Left hindlimb (tissue), 1 donor: ENCODE results near the gene ZNF674.

ENCODE experiments used
- DNase-seq: peaks from one replicate; pipeline ENCODE4 v3.0.0-alpha.2; 2018

ZNF674 gene

DNA sequence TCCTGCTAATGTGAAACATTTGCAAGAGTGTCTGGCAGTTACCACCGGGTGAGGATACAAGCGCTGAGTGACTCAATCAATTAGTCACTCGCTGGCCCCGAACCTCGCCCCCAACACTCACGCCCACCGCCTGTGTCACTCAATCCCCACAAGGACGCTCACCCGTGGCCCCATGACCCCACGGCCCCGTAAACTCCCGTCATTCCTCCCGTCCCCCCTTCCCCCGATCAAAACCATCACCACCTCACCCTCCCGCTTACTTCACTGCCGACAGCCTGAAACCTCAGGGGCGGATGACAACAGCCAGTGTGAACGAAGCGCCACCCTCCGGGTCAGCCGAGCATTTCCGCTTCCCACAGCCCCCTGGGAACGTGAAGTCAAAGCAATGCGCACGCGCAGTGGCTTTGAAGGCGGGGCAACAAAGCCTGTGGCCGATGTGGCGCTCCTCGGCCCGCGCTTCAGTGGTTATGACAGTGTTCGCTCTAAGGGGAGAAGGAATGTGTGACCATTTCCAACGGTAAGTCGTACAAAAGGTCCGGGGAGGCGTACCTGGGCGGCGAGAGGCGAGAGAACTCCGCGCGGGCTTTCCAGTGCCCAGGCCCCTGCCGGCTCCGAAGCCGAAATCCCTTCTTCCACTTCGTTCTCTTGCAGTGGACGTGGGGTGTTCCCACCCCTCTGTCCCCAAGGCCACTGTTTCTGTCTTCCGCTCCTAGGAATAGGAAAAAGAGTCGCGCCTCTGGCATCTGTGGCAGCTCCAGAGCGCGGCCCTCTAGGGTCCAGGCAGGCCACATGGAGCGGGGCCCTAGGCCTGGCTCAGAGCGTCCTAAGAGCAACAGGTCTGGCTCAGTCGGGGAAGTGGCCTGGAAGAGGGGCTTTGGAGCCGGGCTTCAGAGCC is at the start of gene ZNF674:
ZNF674 (minus strand) TSS at position 311 of the 895 bp plus-strand sequence. CDS start 3,334 bp downstream, outside the sequence.
- peak; percentile 90 for DNase-seq

DNA sequence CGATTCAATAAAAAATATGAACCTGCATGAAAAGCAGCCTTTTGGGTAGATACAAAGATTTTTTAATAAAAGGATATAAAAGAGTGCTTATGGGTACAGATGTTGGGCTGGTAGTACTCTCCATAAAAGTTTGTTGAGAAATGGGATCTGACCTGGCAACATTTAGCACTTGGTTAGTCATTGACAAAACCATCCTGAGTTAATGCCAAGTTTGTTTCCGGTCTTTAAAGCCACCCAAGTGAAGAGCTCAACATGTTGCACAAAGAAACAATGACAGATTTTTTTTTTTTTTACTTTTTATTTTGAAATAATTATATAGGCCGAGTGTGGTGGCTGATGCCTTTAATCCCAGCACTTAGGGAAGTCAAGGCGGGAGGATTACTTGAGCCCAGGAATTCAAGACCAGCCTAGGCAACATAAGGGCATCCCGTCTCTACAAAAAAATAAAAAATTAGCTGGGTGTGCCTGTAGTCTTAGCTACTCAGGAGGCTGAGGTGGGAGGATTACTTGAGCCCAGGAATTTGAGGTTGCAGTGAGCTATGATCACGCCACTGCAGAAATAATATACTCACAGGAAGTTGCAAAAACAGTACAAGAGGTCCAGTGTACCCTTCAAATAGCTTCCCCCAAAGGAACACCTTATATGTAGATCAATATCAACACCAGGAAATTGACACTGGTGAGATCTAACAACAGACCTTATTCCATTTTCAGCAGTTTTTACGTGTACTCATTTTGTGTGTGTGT is 44.9 kb upstream of the ZNF674 start:
- no peak for DNase-seq

DNA sequence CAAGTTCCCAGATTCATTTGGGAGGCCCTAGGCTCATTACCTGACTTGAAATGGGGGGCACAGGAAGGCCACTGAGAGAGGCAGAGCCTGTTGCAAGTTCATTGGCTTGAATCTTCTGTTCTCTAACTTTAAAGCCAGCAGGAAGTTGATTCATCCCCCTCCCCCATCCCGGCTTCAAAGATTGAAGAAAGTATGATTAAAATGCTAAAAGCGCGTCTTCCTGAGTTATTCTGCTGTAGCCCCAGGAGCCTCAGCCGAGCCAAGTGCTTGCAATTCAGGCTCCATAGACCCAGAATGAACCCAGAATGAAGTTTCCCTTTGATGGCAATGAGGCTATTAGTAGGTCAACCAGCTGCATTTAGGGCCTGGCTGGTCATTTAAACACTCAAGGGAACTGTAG is 43.0 kb upstream of the ZNF674 start:
- no peak for DNase-seq

GRCh38 chrX:46587753-46588171 is 42.5 kb upstream of the ZNF674 start:
- DNase-seq = no peak

GRCh38 chrX:46587158-46587557 is 41.9 kb upstream of the ZNF674 start:
- DNase-seq = no peak

GRCh38 chrX:46584736-46585135 is 39.5 kb upstream of the ZNF674 start:
- DNase-seq = no peak

- no peak for DNase-seq
These were observed 37.7 kb upstream of the ZNF674 start for GRCh38 chrX:46582966-46583365.

GRCh38 chrX:46582325-46582724 is 37.1 kb upstream of the ZNF674 start:
- DNase-seq = no peak

DNA sequence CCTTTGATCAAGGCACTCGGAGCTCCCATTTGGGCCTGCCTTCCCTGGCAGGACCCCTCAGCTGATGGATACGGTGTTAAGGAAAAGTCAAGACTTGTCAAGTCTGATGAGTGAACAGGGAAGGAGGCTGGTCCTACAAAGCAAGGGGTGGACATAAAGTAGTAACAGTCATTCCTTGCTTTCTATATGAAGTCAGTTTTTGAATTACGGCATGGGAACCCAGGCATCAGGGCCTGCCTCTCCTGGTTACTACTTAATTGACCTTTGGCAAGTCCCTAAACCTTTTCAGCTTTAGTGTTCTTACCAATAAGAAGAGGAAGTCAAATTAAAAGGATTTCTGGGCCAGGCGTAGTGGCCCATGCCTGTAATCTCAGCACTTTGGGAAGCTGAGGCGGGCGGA is 35.4 kb upstream of the ZNF674 start:
- DNase-seq = no peak

- no peak for DNase-seq
These were observed 34.0 kb upstream of the ZNF674 start for GRCh38 chrX:46579250-46579649.

DNA sequence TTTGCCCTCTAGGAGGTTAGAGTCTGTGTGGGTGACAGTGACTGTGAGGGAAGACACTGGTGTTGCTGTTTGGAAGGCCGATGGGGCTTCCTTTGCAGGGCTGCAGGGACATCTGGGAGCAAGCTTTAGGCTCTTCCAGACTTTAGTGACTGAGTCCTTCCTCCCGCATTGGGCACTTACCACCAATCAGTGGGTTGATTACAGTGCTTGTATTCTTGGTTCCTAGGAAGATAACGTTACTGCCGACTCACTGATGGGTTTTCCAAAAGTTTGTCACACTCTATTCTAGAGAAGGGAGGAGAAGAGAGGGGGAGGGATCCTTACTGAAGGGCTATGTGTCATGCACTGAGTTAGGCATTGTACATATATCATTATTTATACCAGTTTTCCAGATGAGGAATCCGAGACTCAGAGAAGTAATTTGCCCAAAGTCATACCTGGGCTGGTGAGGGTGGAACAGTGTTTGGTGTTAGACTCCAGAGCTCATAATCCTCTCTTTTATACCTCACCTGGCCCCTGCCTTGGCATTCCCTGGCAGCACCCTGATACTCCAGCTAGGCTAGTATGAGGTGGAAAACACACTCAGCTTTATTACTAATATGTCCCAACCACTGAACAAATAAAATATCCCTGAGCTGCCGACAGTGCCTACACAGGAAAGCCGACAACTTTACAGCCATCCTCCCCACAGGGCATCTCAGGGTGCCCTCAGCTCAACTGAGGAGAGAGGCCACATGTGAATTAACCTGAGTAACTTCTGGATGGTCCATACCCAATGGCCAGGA is 32.2 kb upstream of the ZNF674 start:
- no peak for DNase-seq

DNA sequence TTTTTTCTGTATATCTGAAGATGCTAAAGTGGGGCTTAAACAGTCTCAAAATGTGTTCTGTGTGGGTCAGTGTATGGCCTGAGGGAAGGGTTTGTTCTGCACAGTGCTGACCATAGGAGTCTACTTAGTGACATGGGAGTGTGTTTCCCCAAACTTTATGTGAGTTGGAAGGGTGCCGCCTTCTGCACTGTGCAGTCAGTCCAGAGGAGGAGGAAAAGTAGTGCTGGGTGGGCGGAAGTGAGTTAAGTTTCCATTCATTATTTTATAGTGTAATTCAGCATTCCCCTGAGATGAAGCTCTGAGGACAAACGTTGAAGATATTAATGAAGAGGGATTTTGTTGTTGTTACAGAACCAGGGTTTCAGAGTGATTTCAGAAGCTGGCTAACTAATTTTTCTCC is 31.2 kb upstream of the ZNF674 start:
- no peak for DNase-seq

DNA sequence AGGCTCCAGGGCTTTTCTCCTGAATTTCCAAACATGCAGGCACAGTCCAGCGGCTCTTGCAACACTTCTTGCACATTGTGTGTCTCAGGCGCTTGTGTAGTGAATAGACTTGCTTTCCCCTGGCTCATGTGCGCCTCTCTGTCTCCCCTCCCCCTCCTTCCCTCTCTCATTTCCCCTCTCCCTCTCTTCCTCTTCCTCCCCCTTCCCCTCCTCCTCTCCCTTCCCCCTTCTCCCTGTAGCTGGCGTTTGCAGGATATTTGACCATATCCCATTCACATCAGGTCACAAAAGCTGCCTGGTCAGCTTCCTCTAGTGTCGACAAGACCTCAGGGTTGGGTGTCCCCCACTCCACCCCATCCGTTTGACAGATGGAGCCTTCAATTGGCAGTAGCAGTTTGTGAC is 30.8 kb upstream of the ZNF674 start:
- DNase-seq = no peak

- DNase-seq = no peak
These were observed 30.4 kb upstream of the ZNF674 start for GRCh38 chrX:46575586-46575985.

DNA sequence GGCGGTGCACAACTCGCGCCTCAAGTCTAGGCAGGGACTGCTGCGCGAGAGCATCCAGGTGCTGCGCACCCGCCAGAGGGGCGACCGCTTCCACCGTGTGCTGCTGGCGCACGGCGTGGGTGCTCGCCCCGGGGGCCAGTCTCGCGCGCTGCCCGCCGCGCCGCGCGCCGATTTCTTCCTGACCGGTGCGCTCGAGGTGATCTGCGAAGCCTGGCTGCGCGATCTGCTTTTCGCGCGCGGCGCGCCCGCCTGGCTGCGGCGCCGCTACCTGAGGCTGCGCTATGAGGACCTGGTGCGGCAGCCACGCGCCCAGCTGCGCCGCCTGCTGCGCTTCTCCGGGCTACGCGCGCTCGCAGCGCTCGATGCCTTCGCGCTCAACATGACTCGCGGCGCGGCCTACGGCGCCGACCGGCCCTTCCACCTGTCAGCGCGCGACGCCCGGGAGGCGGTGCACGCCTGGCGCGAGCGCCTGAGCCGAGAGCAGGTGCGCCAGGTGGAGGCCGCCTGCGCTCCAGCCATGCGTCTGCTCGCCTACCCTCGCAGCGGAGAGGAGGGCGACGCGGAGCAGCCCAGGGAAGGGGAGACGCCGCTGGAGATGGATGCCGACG is 29.7 kb upstream of the ZNF674 start:
- no peak for DNase-seq

GRCh38 chrX:46573892-46574773 is 28.9 kb upstream of the ZNF674 start:
- DNase-seq = peak; percentile 39

DNA sequence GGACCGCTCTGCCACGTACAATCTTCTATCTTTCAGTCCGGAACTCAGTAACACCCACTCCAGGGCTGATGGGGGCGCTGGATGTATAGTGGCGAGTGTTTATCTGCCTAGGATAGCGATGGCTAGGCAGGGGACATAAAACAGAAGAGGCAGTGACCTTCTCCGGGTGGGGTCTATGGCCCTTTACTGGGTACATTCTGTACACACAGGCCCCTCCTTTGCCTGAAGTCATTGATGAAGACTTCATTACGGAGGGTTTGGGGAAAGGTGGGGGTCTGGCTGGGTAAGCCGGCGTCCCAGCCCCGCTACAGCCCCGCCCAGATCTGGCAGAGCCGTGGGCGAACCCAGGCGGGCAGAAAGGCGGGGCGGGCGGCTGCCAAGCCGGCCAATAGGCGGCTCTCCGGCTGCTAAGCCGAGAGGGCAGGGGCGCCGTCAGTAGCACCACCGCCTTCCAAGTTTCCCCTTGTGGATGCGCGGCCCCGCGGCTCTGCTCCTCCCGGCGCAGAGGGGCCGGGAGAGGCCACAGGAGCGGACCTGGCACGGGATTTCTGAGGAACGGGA is 28.2 kb upstream of the ZNF674 start, which contains the start of gene CHST7:
CHST7 (plus strand) TSS at position 435 of the 561 bp plus-strand sequence. CDS start 167 bp downstream, outside the sequence.
- peak; percentile 52 for DNase-seq

- DNase-seq = no peak
These were observed 27.2 kb upstream of the ZNF674 start for GRCh38 chrX:46572340-46572936.

DNA sequence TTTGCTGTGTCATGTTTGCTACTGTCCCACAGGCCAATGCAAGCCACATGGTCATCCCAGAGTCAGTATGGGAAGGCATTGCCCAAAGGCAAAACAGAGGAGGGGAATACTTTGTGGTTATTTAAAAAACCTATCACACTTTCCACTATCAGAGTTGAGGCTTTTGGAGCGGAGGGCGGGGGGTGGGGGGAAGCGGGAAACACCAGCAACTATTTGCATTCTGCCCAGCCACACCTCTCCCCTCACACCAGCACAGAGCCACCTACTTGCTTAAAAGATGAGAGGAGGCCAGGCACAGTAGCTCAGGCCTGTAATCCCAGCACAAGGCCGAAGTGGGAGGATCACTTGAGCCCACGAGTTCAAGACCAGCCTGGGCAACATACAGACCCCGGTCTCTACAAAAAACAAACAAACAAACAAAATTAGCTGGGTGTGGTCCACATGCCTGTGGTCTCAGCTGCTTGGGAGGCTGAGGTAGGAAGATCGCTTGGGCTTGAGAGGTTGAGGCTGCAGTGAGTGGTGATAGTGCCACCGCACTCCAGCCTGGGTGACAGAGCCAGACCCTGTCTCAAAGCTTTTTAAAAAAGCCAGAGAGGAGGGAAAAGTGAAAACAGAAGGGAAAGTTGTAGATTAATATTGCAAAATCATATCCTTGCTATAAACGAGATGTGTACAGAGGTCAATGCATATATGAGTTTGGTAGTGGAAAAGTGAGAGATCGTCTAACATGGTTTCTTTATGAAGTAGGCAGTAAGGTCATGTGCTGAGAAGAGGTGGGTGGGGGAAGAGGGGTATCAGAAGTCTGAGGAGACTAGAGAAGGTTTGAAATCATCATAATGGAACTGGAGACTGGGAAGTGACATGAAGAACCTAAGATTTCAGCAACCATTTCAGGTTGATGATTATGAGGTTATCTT is 26.5 kb upstream of the ZNF674 start:
- no peak for DNase-seq

DNA sequence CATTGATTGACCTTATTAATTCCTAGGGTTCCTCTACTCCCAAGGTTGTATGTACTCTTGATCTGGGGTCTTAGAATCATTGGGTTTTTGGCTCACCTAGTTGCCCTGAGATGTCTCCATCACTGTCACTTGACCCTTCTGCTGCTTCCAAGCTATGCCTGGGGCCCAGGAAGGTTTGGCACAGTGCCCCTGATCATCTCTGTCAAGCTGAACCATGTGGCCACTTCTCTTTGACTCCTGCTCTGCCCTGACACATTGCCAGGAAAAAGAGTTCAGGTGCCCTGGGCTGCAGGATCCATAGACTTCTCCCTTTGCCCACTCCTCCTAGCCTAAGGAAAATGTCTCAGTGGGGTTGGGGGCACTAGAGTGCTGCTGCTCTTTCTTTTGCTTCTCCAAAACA is 24.4 kb upstream of the ZNF674 start:
- DNase-seq = no peak
